BJ (cell line): ENCODE measurements around the gene LRMDA. TPM values are rescaled to one million over a fixed set of nuclear protein-coding genes. Genes with fewer than 3 reads are reported as not detected.
A peak's percentile ranks its signal among the peaks of the same experiment; 100 is the strongest.

Experiments used
- CTCF ChIA-PET: fragments of 350-600 bp; formaldehyde crosslinking; extraction: SDS; loops from one replicate; lab custom pipeline; 2021; ENCODE audit warnings: antibody characterized with exemption, inconsistent platforms; lab: Yijun Ruan, JAX
- POLR2A ChIA-PET: fragments of 300-600 bp; sonication (Branson Sonifier 250); formaldehyde crosslinking; extraction: SDS; loops from one replicate; lab custom pipeline; 2021; ENCODE audit warnings: antibody characterized with exemption; lab: Charles Lee
- DNase-seq: peaks from one replicate; pipeline ENCODE4 v3.0.0-alpha.2; 2011; ENCODE audit warnings: low read depth
- H3K27me3 ChIP-seq: 2 replicates; pipeline ENCODE4 v1.6.0; 2011; ENCODE audit warnings: low read length; ENCODE audit not compliant: control insufficient read depth, insufficient read depth
- H3K36me3 ChIP-seq: 2 replicates; pipeline ENCODE4 v1.5.1; 2011; ENCODE audit warnings: low read length; ENCODE audit not compliant: control insufficient read depth, insufficient read depth
- H3K4me3 ChIP-seq: 2 replicates; pipeline ENCODE4 v1.5.1; 2011; ENCODE audit warnings: low read depth, mild to moderate bottlenecking, control low read depth, low read length
- CTCF ChIP-seq: IDR thresholded peaks from 2 replicates; pipeline ENCODE4 v1.5.1; 2011; ENCODE audit warnings: low read depth, mild to moderate bottlenecking, control low read depth, inconsistent platforms, low read length, moderate library complexity; ENCODE audit not compliant: insufficient read depth
- polyA plus RNA-seq: library from polyadenylated mRNA; depleted of rRNA; stranded (reverse); fragments of >200 nt; gene quantifications from 2 replicates; pipeline ENCODE4 v1.2.3, GENCODE V29; 2011

The LRMDA gene
- polyA plus RNA-seq, 1 experiment, result not detected

- H3K36me3 ChIP-seq, result no peaks in the 10 kb centered on the region
- no peak for TF ChIP-seq CTCF
- DNase-seq, result no peak
- no peaks in the 10 kb centered on the region for H3K27me3 ChIP-seq
- H3K4me3 ChIP-seq, result no peak overlapping the region
- ChIA-PET POLR2A (no interaction called here), CTCF (no interaction called here)
Observed at GRCh38 chr10:76542307-76542930, 1111.0 kb downstream of the LRMDA start.

DNA sequence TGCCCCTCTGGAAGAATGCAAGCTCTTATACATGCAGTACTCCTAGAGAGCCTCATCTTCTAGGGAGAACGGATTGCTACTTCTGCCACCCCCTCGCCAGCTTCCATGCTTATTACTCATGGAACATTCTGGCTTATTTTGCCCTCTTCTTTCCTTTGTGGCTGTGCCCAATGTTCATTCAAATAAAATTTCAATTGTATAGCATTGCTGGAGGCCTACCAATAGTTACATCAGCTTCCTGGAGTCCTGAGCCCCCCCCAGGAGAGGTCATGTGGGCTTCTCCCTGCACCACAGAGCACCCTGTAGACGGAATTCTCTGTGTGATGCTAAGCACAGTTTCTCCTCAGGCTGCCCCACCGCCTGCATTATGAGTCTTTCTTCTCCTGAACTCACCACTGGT lies 1112.2 kb downstream of the LRMDA start:
- Histone ChIP-seq H3K36me3 (no peaks in the 10 kb centered on the region), H3K4me3 (no peak overlapping the region), H3K27me3 (no peaks in the 10 kb centered on the region)
- DNase-seq, result no peak
- POLR2A ChIA-PET, result interaction anchor here (0.5 kb wide), 1 partner anchor 22 kb away, joined by 3 read pairs; no protein-coding TSS in a partner anchor
- CTCF ChIA-PET, result no interaction called here
- no peak for TF ChIP-seq CTCF

DNA sequence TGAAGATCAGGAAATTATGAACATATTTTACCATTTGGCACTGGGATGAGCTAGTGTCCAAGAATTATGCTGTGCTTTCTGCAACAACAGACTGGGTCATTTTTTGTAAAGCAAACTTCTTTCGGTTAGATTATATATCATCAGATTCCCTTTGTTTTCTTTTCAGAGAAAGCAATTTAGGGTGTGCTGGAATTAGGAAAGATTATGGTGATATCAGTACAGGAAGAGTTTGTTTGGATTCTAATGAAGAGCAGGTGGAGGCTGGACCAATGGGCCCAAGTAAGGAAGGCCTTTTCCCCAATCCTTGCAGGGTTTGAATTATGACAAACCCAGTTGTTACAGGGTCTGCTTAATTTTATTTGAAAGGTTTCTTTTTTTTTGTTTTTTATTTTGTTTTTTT lies 1113.4 kb downstream of the LRMDA start:
- H3K4me3 ChIP-seq, result no peak overlapping the region
- POLR2A ChIA-PET, result interaction anchor here (0.6 kb wide), 1 partner anchor 259 kb away, joined by 4 read pairs; no protein-coding TSS in a partner anchor
- TF ChIP-seq CTCF, result no peak
- CTCF ChIA-PET, result interaction anchor here (0.6 to 1.4 kb wide), 4 partner anchors 160 to 460 kb away, joined by 3 to 4 read pairs (median 4); no protein-coding TSS in a partner anchor
- no peak for DNase-seq
- H3K36me3 ChIP-seq, result no peaks in the 10 kb centered on the region
- H3K27me3 ChIP-seq, result no peaks in the 10 kb centered on the region

DNA sequence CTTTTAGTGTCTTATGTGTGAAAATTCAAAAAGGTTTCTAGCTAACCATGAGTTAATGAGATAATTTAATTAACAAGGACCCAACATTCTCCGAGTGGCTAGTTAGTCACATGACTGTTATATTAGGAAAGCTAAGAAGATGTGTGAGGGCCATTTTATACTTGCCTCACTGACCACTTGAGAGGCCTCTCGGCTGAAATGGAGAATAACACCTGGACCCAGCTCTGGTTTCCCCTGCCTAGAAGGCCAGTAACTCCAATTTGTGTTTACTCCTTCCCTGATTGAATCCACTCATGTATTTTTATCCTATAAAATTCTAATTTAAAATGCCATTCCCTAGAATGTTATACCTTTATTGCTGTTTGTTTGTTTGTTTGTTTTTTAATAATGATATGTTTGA lies 1115.0 kb downstream of the LRMDA start:
- TF ChIP-seq CTCF, result no peak
- no peak for DNase-seq
- no peaks in the 10 kb centered on the region for H3K36me3 ChIP-seq
- H3K4me3 ChIP-seq, result no peak overlapping the region
- ChIA-PET POLR2A (interaction anchor here (0.5 kb wide), 1 partner anchor 1145 kb away, joined by 8 read pairs; the partner anchor contains the start of gene ZNF503), CTCF (interaction anchor here (0.6 to 1.2 kb wide), 9 partner anchors 9 to 1147 kb away, joined by 3 to 5 read pairs (median 3); no protein-coding TSS in a partner anchor)
- no peaks in the 10 kb centered on the region for H3K27me3 ChIP-seq

DNA sequence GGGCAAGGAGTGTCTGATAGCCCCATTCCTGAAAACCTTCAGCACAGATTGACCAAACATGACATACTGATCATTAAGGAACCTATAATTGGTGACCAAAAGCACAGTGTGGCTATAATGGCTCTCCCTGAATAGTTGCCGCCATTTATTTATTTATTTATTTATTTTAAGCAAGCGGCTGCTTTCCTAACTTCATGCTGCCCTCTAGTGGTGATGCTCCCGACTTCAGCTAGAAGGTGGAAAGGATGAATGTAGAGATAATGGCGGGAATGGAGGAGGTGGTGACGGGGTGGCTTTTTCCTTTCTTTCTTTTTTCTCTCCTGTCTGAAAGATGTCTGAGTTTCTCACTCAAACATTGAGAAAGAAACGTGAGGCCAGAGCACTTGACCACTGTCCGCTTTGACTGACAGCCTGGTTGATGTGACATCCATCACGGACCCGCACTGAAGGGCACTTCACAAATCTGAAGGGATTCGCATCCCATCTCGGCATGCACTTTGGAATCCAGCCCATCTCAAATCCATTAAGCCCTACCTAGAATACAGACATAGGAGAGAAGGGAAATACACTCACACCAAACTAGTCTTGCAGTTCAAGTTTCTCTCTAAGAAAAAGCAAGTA lies 1116.0 kb downstream of the LRMDA start:
- H3K4me3 ChIP-seq, result no peak overlapping the region
- POLR2A ChIA-PET, result no interaction called here
- CTCF ChIA-PET, result interaction anchor here (0.6 to 1.3 kb wide), 7 partner anchors 12 to 436 kb away, joined by 3 to 5 read pairs (median 3); no protein-coding TSS in a partner anchor
- peak; percentile 74 for TF ChIP-seq CTCF
- no peaks in the 10 kb centered on the region for H3K27me3 ChIP-seq
- no peaks in the 10 kb centered on the region for H3K36me3 ChIP-seq
- DNase-seq, result no peak
